A549 (cell line): Measurements from ENCODE around the gene STIM1.

ENCODE experiments used
- MAFK ChIP-seq: fragments of 450-650 bp; IDR thresholded peaks from 2 replicates; pipeline ENCODE4 v1.6.1; 2014; ENCODE audit not compliant: partially characterized antibody
- POLR2A ChIP-seq: IDR thresholded peaks from 2 replicates; pipeline ENCODE4 v1.6.1; 2012; ENCODE audit warnings: mild to moderate bottlenecking, low read length
- RCOR1 ChIP-seq: fragments of 150-350 bp; IDR thresholded peaks from 2 replicates; pipeline ENCODE4 v1.6.1; 2014; ENCODE audit warnings: antibody characterized with exemption, low read length, low read depth
- RFX5 ChIP-seq: fragments of 450-650 bp; IDR thresholded peaks from 2 replicates; pipeline ENCODE4 v1.7.1; 2014; ENCODE audit warnings: antibody characterized with exemption, mild to moderate bottlenecking, moderate library complexity
- RNF2 ChIP-seq: fragments of 200-600 bp; sonication (generic); IDR thresholded peaks from 2 replicates; pipeline ENCODE4 v1.6.1; 2016; ENCODE audit warnings: low read depth, mild to moderate bottlenecking, antibody characterized with exemption, moderate library complexity, borderline replicate concordance
- TFCP2L1 ChIP-seq: fragments of 250-450 bp; sonication (Bioruptor Pico); IDR thresholded peaks from 2 replicates; pipeline ENCODE4 v1.5.0; 2021; ENCODE audit warnings: mild to moderate bottlenecking
- TF ChIP-seq, protein P1 (sequence below): fragments of >200 bp; sonication (Bioruptor Twin); formaldehyde crosslinking; IDR thresholded peaks from 3 replicates; pipeline ENCODE4 v1.5.1; 2016
- TF ChIP-seq, protein P2 (sequence below): fragments of 450-650 bp; IDR thresholded peaks from 2 replicates; pipeline ENCODE4 v1.6.1; 2014; ENCODE audit warnings: antibody characterized with exemption

- TF ChIP-seq, protein P1, sequence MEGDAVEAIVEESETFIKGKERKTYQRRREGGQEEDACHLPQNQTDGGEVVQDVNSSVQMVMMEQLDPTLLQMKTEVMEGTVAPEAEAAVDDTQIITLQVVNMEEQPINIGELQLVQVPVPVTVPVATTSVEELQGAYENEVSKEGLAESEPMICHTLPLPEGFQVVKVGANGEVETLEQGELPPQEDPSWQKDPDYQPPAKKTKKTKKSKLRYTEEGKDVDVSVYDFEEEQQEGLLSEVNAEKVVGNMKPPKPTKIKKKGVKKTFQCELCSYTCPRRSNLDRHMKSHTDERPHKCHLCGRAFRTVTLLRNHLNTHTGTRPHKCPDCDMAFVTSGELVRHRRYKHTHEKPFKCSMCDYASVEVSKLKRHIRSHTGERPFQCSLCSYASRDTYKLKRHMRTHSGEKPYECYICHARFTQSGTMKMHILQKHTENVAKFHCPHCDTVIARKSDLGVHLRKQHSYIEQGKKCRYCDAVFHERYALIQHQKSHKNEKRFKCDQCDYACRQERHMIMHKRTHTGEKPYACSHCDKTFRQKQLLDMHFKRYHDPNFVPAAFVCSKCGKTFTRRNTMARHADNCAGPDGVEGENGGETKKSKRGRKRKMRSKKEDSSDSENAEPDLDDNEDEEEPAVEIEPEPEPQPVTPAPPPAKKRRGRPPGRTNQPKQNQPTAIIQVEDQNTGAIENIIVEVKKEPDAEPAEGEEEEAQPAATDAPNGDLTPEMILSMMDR = no peak
- TF ChIP-seq RNF2 = no peak
- TF ChIP-seq MAFK = no peak
- no peak for TF ChIP-seq RFX5
- TF ChIP-seq, protein P2, sequence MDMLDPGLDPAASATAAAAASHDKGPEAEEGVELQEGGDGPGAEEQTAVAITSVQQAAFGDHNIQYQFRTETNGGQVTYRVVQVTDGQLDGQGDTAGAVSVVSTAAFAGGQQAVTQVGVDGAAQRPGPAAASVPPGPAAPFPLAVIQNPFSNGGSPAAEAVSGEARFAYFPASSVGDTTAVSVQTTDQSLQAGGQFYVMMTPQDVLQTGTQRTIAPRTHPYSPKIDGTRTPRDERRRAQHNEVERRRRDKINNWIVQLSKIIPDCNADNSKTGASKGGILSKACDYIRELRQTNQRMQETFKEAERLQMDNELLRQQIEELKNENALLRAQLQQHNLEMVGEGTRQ = no peak
- TF ChIP-seq POLR2A = no peak
- TF ChIP-seq RCOR1 = no peak
- TF ChIP-seq TFCP2L1 (CRISPR knock-in tag) = no peak
Observed at GRCh38 chr11:3879216-3879966, 23.9 kb downstream of the STIM1 start.
